ENCODE data around the gene LATS2. TPM values are rescaled to one million over a fixed set of nuclear protein-coding genes. Genes with fewer than 3 reads are reported as not detected.

Gene LATS2
- total and polyA plus RNA-seq, 2 of the 8 experiments (the other 6 are each of a cell fraction or from before 2014, with no cell fraction given): 8.3 to 26.2 TPM

DNA sequence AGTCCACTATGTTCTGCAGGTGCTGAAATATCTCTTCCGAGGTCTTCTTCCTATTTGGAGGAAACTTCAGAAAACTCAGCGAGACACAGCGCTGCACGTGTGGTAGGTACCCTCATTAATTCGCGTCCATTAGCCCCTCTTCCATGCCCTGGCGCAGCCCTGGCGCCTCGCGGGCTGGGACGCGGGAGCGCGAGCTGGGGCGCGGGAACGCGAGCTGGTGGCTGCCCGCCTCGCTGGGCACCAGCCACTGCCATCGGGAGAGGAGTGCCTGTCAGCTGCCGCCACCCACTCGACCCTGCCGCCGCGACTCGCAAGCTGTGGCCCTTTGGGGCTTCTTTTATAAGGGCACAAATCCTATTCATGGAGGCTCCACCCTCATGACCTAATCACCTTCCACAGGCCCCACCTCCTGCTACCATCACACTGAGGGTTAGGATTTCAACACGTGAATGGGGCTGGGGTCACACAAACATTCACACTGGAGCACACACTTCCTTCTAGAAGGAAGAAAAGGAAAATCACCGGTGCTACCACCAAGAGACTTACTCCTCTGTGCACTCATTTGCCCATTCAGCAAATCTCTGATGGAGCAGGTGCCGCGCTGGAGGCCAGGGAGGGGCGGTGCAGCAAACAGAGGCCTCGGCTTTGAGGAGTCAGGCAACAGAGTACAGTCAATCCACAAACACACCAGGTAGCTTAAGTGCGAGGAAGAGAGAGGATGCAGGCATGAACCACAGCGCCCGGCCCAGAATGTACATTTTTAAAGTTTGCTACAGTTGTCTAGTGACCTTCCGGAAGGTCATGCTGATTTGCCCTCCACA lies 43.0 kb upstream of the LATS2 start:
- Histone ChIP-seq H3K18ac (ENCODE audit: extremely low read depth, low read length) (no peak overlapping the region), H3K4me2 (ENCODE audit: insufficient read depth in 1 of 2, low read depth in 2 of 2, low read length in 2 of 2) (no peak overlapping the region), H3K79me1 (ENCODE audit: low read depth, low read length) (no peaks in the 10 kb centered on the region), H3K56ac (replicated peaks; ENCODE audit: insufficient read length, low read depth, low read length) (no peak overlapping the region), H4K8ac (ENCODE audit: extremely low read depth, insufficient read depth, low read length) (peak overlapping the region; percentile 59; the same call in 1 of the 2 replicates), H3K9me3 (ENCODE audit: insufficient read depth in 2 of 2, low read depth in 1 of 2, low read length in 1 of 2) (no peaks in the 10 kb centered on the region), H3K9ac (replicated peaks in 1 of 4; ENCODE audit: extremely low read depth in 1 of 4, low read depth in 3 of 4, low read length in 3 of 4) (no peak overlapping the region), H2BK5ac (ENCODE audit: low read depth, low read length) (no peak overlapping the region), H2AFZ (ENCODE audit: low read length) (no peak overlapping the region), H2BK20ac (ENCODE audit: low read length) (no peak overlapping the region), H3K23me2 (ENCODE audit: low read depth, low read length) (no peaks in the 10 kb centered on the region), H3K23ac (ENCODE audit: insufficient read length) (no peak overlapping the region), H3K4ac (replicated peaks; ENCODE audit: insufficient read length, low read depth, low read length) (no peak overlapping the region), H3K4me3 (ENCODE audit: extremely low read depth in 1 of 4, insufficient read depth in 2 of 4, low read depth in 3 of 4, low read length in 4 of 4) (no peak overlapping the region), H3K36me3 (ENCODE audit: control insufficient read depth in 2 of 4, insufficient read depth in 4 of 4, low read length in 3 of 4) (no peaks in the 10 kb centered on the region), H3K14ac (ENCODE audit: insufficient read length) (no peak overlapping the region), H4K20me1 (replicated peaks in 1 of 2; ENCODE audit: control insufficient read depth in 1 of 2, insufficient read depth in 2 of 2, low read length in 2 of 2) (no peaks in the 10 kb centered on the region), H2BK15ac (ENCODE audit: low read length) (no peak overlapping the region), H2BK12ac (ENCODE audit: low read depth, low read length) (0 out of 2 replicates have a peak overlapping the region, but pooled peaks have one; percentile 27), H4K91ac (replicated peaks; ENCODE audit: insufficient read length, low read length) (no peak overlapping the region), H3K4me1 (replicated peaks in 1 of 4; ENCODE audit: control insufficient read depth in 3 of 4, insufficient read depth in 4 of 4, low read length in 3 of 4) (no peaks in the 10 kb centered on the region), H3K79me2 (ENCODE audit: control insufficient read depth in 1 of 2, insufficient read depth in 2 of 2, low read length in 2 of 2) (no peaks in the 10 kb centered on the region), H3K27me3 (replicated peaks in 1 of 4; ENCODE audit: control insufficient read depth in 3 of 4, extremely low read depth in 1 of 4, insufficient read depth in 3 of 4, low read length in 3 of 4) (no peaks in the 10 kb centered on the region), H2AK5ac (ENCODE audit: low read depth, low read length) (no peak overlapping the region), H3K27ac (ENCODE audit: low read depth, low read length) (no peak overlapping the region), H2BK120ac (replicated peaks; ENCODE audit: low read depth, low read length) (no peak overlapping the region), H4K5ac (ENCODE audit: insufficient read length, low read depth, low read length) (no peak overlapping the region)
- DNase-seq (ENCODE audit: low read depth in 1 of 2, low spot score in 2 of 2) (no peak), FAIRE-seq (no peak)
- POLR2A ChIA-PET (ENCODE audit: partially characterized antibody): no interaction called here
- WGBS, 2 experiments (ENCODE audit: extremely low coverage in 1 of 2, insufficient coverage in 1 of 2, insufficient read length in 1 of 2, insufficient replicate concordance in 2 of 2, low coverage in 1 of 2, low lambda C conversion rate in 2 of 2, missing lambda C conversion rate in 1 of 2): 93% methylated on average over 37 of the region's 37 CpGs; no CpG with 5 or more reads in 1 of the 2 experiments
- CTCF ChIA-PET (ENCODE audit: partially characterized antibody): no interaction called here
- TF ChIP-seq SIN3A (conservative IDR thresholded peaks at IDR 0.05 in 1 of 2, IDR thresholded peaks at IDR 0.05 in 1 of 2; ENCODE audit: low read depth in 1 of 2, low read length in 2 of 2) (no peak), CBX8 (IDR thresholded peaks at IDR 0.05; ENCODE audit: borderline replicate concordance, low read depth, low read length) (no peak), SP2 (IDR thresholded peaks at IDR 0.05; ENCODE audit: low read length) (no peak)
